GM19023 (cell line): Measurements from ENCODE around the gene HTR1D.
"Not testable (repeated sequence)": the region's sequence is repeated elsewhere in the genome, so short reads cannot be mapped to it uniquely, and the experiment has no call there.

Experiments
- ATAC-seq: cut with Tn5 transposase; IDR thresholded peaks from one replicate; pipeline ENCODE4 v1.9.1; 2021; ENCODE audit warnings: mild to moderate bottlenecking, moderate library complexity; ENCODE audit not compliant: unreplicated experiment

HTR1D gene

GRCh38 chr1:23221107-23221506, 3.8 kb upstream of the HTR1D start:
- no peak for ATAC-seq

GRCh38 chr1:23216771-23217420, 406 bp downstream of the HTR1D start:
- ATAC-seq, result no peak

GRCh38 chr1:23215751-23216449, 1.4 kb downstream of the HTR1D start:
- ATAC-seq, result no peak

GRCh38 chr1:23215291-23215690, 2.0 kb downstream of the HTR1D start:
- ATAC-seq, result no peak

- no peak for ATAC-seq
Measured at GRCh38 chr1:23214640-23215039, 2.7 kb downstream of the HTR1D start.

GRCh38 chr1:23211955-23212354, 5.3 kb downstream of the HTR1D start:
- no peak for ATAC-seq

DNA sequence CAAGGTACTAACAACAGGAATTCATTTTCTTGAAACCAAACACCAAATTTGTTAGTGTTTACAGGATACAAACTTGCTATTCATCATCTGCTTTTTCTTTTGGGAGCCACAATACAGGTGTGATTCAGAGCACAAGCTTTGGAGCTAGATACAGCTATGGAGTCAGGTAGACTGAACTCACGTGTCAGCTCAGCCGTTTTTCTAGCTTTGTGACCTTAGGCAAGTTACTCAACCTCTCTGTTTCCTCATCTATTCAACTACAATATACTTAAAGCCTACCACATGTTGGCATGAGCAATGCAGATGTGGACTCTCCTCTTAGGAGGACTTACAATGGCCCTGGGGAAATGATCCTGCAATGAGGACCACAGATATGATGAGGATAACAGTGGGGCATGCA, 6.3 kb downstream of the HTR1D start:
- ATAC-seq, result no peak

DNA sequence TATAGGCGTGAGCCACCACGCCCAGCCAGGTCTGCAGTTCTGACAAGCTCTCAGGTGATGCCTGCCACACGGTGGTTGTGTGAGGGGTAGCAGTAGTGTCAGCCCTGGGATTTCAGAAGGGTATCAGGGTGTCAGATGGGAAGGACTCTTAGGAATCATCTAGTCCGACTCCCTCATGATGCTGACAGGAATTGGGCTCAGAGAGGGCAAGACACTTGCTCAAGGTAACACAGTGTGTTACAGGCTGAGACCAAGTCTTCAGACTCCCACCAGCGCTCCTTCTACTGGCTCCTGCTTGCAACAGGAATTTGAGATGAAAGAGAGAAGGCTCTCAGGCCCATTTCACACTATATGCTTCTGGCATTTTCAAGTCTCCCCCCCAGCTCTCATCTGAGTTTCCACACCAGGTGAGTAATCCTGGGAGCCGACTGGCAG, 6.9 kb downstream of the HTR1D start:
- ATAC-seq, result no peak

- ATAC-seq, result no peak
Measured at GRCh38 chr1:23209770-23210169, 7.5 kb downstream of the HTR1D start.

- ATAC-seq, result no peak
Measured at GRCh38 chr1:23208527-23208926, 8.8 kb downstream of the HTR1D start.

- ATAC-seq, result not testable (repeated sequence)
Measured at GRCh38 chr1:23207733-23208132, 9.6 kb downstream of the HTR1D start.

- ATAC-seq, result no peak
Measured at GRCh38 chr1:23202263-23202749, 15.0 kb downstream of the HTR1D start.

DNA sequence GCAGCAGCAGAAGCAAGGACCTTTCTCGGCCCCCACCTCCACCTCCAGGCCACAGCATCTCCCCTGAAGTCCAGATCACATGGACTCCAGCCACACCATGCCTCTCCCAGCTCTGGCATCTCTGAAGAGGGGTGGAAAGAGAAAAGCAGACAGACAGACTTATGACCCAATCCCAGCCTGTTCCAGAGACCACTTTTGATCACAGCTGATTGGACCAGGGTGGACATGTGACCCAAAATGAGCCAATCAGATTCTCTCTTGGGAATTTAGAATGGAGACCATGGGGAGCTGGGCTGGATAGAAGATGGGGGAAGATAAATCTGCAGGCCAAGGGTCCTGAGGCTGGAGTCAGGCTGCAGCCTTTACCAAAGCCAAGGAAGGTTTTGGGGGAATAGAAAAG, 16.4 kb downstream of the HTR1D start:
- no peak for ATAC-seq

GRCh38 chr1:23198373-23198772, 18.9 kb downstream of the HTR1D start:
- ATAC-seq, result no peak

- no peak for ATAC-seq
Measured at GRCh38 chr1:23196627-23197328, 20.5 kb downstream of the HTR1D start.

DNA sequence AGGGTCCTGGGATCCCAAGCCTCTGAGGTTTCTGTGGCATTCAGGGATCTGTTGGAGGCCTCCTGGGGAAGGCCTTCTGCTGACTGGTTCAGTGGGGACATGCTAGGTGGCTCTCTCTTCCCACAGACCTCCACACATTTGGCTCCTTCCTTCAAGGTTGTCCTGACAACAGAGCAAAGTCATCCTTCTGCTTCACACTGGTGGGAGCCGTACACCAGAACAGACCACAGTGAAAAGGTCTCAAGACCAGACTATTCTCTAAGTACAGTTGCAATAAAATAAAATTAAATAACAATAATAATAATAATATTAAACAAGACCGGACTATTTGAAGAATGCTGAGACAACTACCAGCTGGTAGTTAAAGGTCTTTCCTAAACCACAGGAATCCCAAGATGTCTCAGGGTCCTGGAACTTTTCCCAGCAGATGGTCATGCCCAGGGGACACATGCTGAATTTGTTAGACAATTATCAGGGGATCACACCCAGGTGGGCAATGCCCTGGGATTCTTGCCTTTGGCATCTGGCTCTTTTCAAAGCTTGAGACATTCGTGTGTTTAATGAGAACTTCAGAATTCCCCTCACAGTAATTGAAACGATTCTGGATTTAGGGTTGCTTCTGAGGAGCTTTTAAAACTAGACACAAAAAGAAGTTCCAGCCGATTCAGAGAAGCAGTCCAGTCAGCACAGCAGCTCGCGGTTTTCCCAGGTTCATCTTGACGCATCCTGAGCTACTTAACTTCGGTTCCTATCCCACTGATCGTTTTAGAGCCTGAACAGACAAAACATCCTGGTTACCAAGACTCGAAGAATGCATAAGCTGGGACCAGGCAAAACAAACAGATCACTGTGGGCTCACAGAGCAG, 22.9 kb downstream of the HTR1D start:
- no peak for ATAC-seq

GRCh38 chr1:23193391-23194118, 23.7 kb downstream of the HTR1D start:
- ATAC-seq, result no peak

DNA sequence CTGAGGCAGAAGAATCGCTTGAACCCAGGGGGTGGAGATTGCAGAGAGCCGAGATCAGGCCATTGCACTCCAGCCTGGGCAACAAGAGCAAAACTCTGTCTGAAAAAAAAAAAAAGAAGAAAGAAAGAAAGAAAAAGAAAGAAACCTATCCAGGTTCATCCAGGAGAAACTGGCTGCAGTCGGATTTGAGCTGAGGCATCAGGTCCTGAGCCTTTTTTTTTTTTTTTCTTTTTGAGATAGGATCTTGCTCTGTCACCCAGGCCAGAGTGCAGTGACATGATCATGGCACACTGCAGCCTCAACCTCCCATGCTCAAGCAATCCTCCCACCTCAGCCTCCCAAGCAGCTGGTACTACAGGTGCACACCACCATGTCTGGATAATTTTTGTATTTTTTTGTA, 26.1 kb downstream of the HTR1D start:
- no peak for ATAC-seq

GRCh38 chr1:23188936-23189452, 28.3 kb downstream of the HTR1D start:
- not testable (repeated sequence) for ATAC-seq

GRCh38 chr1:23188434-23188884, 28.8 kb downstream of the HTR1D start:
- ATAC-seq, result no peak
